HEK293T (cell line): ENCODE results near the gene DUSP9.

Experiments
- ARNT ChIP-seq: fragments of 450-650 bp; IDR thresholded peaks from 2 replicates; pipeline ENCODE4 v1.6.1; 2017; ENCODE audit warnings: mild to moderate bottlenecking
- BHLHE40 ChIP-seq: fragments of 450-650 bp; IDR thresholded peaks from 2 replicates; pipeline ENCODE4 v1.6.1; 2016; ENCODE audit warnings: mild to moderate bottlenecking, moderate library complexity, borderline replicate concordance
- FOXA1 ChIP-seq: fragments of 450-650 bp; IDR thresholded peaks from 2 replicates; pipeline ENCODE4 v1.6.1; 2016; ENCODE audit warnings: mild to moderate bottlenecking
- NFRKB ChIP-seq: fragments of 450-650 bp; IDR thresholded peaks from 2 replicates; pipeline ENCODE4 v1.6.1; 2016; ENCODE audit warnings: mild to moderate bottlenecking, moderate library complexity
- SP1 ChIP-seq: fragments of 450-650 bp; IDR thresholded peaks from 2 replicates; pipeline ENCODE4 v1.6.1; 2017
- SUZ12 ChIP-seq: fragments of 450-650 bp; IDR thresholded peaks from 2 replicates; pipeline ENCODE4 v1.6.1; 2016; ENCODE audit warnings: mild to moderate bottlenecking

DNA sequence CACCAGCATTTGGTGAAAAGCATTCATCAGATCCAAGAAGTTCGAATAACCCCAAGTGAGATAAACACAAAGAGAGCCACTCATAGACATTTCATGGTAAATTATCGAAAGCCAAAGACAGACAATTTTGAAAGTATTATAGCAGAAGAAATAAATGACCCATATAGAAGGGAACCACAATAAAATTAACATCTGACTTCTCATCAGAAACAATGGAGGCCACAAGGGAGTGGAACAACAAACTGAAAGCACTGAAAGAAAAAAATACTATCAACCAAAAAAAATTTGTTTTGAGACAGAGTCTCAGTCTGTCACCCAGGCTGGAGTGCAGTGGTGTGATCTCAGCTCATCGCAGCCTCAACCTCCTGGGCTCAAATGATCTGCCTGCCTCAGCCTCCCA lies 12.3 kb downstream of the DUSP9 start:
- TF ChIP-seq FOXA1: no peak
- TF ChIP-seq NFRKB: no peak
- no peak for TF ChIP-seq SUZ12
- no peak for TF ChIP-seq BHLHE40
- TF ChIP-seq ARNT: no peak
- TF ChIP-seq SP1: no peak
